GM21515 (cell line): Measurements from ENCODE around the gene ARHGEF25.
"Not testable (repeated sequence)": the region's sequence is repeated elsewhere in the genome, so short reads cannot be mapped to it uniquely, and the experiment has no call there.

ENCODE experiments used
- ATAC-seq: cut with Tn5 transposase; IDR thresholded peaks from one replicate; pipeline ENCODE4 v1.9.1; 2021; ENCODE audit not compliant: unreplicated experiment

Gene ARHGEF25

GRCh38 chr12:57585156-57585555, 26.1 kb upstream of the ARHGEF25 start:
- ATAC-seq, result no peak

- ATAC-seq, result no peak
Observed at GRCh38 chr12:57586128-57586527, 25.1 kb upstream of the ARHGEF25 start.

GRCh38 chr12:57586832-57587429, 24.3 kb upstream of the ARHGEF25 start:
- ATAC-seq, result no peak

- not testable (repeated sequence) for ATAC-seq
Observed at GRCh38 chr12:57588951-57589610, 22.2 kb upstream of the ARHGEF25 start.

GRCh38 chr12:57590479-57590863, 20.8 kb upstream of the ARHGEF25 start:
- ATAC-seq, result no peak

GRCh38 chr12:57590864-57591781, 20.1 kb upstream of the ARHGEF25 start, which contains the start of gene PIP4K2C:
Gene PIP4K2C (plus strand): TSS chr12:57591192. CDS start chr12:57591290, 98 bp downstream.
- peak; percentile 94 for ATAC-seq

- ATAC-seq, result no peak
Observed at GRCh38 chr12:57591782-57592325, 19.4 kb upstream of the ARHGEF25 start.

GRCh38 chr12:57592551-57593165, 18.6 kb upstream of the ARHGEF25 start:
- ATAC-seq, result no peak

GRCh38 chr12:57593187-57593586, 18.0 kb upstream of the ARHGEF25 start:
- no peak for ATAC-seq

- no peak for ATAC-seq
Observed at GRCh38 chr12:57600395-57600794, 10.8 kb upstream of the ARHGEF25 start.

GRCh38 chr12:57602544-57602943, 8.7 kb upstream of the ARHGEF25 start:
- no peak for ATAC-seq

GRCh38 chr12:57603324-57603723, 7.9 kb upstream of the ARHGEF25 start:
- no peak for ATAC-seq

- ATAC-seq, result no peak
Observed at GRCh38 chr12:57603815-57604453, 7.3 kb upstream of the ARHGEF25 start.

- no peak for ATAC-seq
Observed at GRCh38 chr12:57604454-57604991, 6.7 kb upstream of the ARHGEF25 start, which contains the start of gene DTX3. Gene DTX3 (plus strand): TSS chr12:57604824. CDS start chr12:57606518, 1,694 bp downstream.

GRCh38 chr12:57604992-57605810, 6.0 kb upstream of the ARHGEF25 start:
- ATAC-seq, result no peak

- ATAC-seq, result no peak
Observed at GRCh38 chr12:57605811-57606311, 5.4 kb upstream of the ARHGEF25 start.

- ATAC-seq, result no peak
Observed at GRCh38 chr12:57606399-57606798, 4.8 kb upstream of the ARHGEF25 start.

GRCh38 chr12:57606821-57607220, 4.4 kb upstream of the ARHGEF25 start:
- no peak for ATAC-seq
